Ovary (tissue), 9 donors: ENCODE data around the gene VGF. TPM values are rescaled to one million over a fixed set of nuclear protein-coding genes. Genes with fewer than 3 reads are reported as not detected.

ENCODE experiments used
- DNase-seq, 5 donors: peaks; one replicate each; pipeline ENCODE4 v3.0.0-alpha.2; 2019 to 2020
- H3K27ac ChIP-seq, 2 donors: fragments of 200-600 bp; one replicate each; pipeline versions ENCODE4 v1.5.1 to v1.8.0; 2019 to 2022
- H3K27me3 ChIP-seq: fragments of 200-600 bp; one replicate; pipeline ENCODE4 v1.8.0; 2022
- H3K36me3 ChIP-seq: fragments of 200-600 bp; sonication (generic); one replicate; pipeline ENCODE4 v1.5.1; 2019
- H3K4me1 ChIP-seq: one replicate; pipeline ENCODE4 v1.8.1; 2013; ENCODE audit warnings: mild to moderate bottlenecking, moderate library complexity; ENCODE audit not compliant: insufficient read depth
- H3K4me3 ChIP-seq: fragments of 200-600 bp; sonication (generic); one replicate; pipeline ENCODE4 v1.5.1; 2017
- H3K9me3 ChIP-seq, 2 donors: fragments of 200-600 bp in 1 of 2; sonication (generic) in 1 of 2; one replicate each; pipeline versions ENCODE4 v1.5.1 to v1.8.1; 2013 to 2019; ENCODE audit warnings: mild to moderate bottlenecking in 1 of 2, moderate library complexity in 1 of 2
- EP300 ChIP-seq: sonication (generic); formaldehyde crosslinking; IDR thresholded peaks from one replicate; pipeline ENCODE4 v1.6.1; 2017; ENCODE audit warnings: antibody characterized with exemption
- POLR2A ChIP-seq: fragments of 450-650 bp; IDR thresholded peaks from one replicate; pipeline ENCODE4 v1.6.1; 2017; ENCODE audit warnings: antibody characterized with exemption, mild to moderate bottlenecking, moderate library complexity
- WGBS, 3 donors: extraction: QIAGEN DNeasy Blood & Tissue Kit in 1 of 3; methylation state at CpG; one replicate each; pipeline versions ENCODE4 v1.1.5 to v1.1.7; 2013 to 2017; 5-methylcytosine and 5-hydroxymethylcytosine counted together
- intact Hi-C, 4 donors: fragments of 100-400 bp; cut with DNase I; formaldehyde crosslinking; loops; one replicate each; pipeline versions ENCODE4 v1.11.0 to v1.15.1; 2022 to 2023
- polyA plus RNA-seq, 2 donors: library from polyadenylated mRNA; stranded (reverse); fragments of 200-250 nt in 1 of 2; fragments of 350-450 nt in 1 of 2; fragmentation: Illumina TruSeq in 1 of 2; extraction: RNeasy Lipid Tissue Mini Kit (QIAGEN cat#74804) in 1 of 2; gene quantifications; one replicate each; pipeline ENCODE4 v1.2.3, GENCODE V29; 2013 to 2014
- total RNA-seq, 7 donors: library from RNA; depleted of rRNA in 2 of 7; stranded (reverse); fragments of >200 nt in 2 of 7; fragmentation: NEBNext Ultra II Directional in 3 of 7; extraction: Animal tissue kit (Norgen Biotek cat#: 25700) in 3 of 7; gene quantifications; one replicate each; pipeline versions ENCODE4 v1.1.0 to v1.2.4, GENCODE V29; 2016 to 2023
- TF ChIP-seq, protein P1 (sequence below), 3 donors: fragments of 450-650 bp in 2 of 3; fragments of 200-600 bp in 1 of 3; IDR thresholded peaks; one replicate each; pipeline versions ENCODE4 v1.5.1 to v1.8.0; 2016 to 2022; ENCODE audit warnings: antibody characterized with exemption in 3 of 3, mild to moderate bottlenecking in 1 of 3
- donor health status: DM: no; HTN: no; CAD: no; lungs with moderate emphysema.
- donor health status: DM: no; HTN: no; CAD: no.
- donor health status: Bipolar disorder and iron deficiency.
- donor health status: DM: yes; HTN: yes; CAD: no.
- donor health status: DM: no; HTN: no; CAD: no.
- donor health status: DM: yes; HTN: yes; CAD: no.

The VGF gene
- total and polyA plus RNA-seq, 9 donors, result 0.04 to 0.20 TPM; not detected in 7

DNA sequence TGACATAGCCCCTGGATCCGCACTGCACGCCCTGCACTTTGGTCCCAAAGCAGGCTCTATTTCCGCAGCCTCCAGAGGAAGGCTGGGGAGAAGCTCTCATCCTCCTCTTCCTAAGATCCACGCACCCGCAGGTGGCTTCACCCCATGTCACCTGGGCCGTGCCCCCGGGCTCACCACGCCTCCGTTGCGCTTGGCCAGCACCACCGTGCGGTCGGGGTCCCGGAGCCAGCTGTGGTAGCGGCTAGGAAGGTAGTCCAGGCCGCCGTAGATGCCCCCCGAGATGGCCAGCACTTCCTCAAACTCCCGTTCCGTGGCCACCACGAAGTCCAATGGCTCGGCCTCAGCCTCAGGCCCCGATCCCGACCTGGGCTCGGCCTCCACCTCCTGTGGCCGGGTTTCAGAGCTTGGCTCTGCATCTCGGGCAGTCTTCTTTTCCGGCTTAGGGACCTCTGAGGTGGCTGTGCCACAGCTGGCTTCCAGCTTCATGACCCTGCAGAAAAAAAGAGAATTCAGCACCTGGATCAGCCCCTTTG, 9.0 kb upstream of the VGF start:
- no peak for TF ChIP-seq EP300
- TF ChIP-seq, protein P1, sequence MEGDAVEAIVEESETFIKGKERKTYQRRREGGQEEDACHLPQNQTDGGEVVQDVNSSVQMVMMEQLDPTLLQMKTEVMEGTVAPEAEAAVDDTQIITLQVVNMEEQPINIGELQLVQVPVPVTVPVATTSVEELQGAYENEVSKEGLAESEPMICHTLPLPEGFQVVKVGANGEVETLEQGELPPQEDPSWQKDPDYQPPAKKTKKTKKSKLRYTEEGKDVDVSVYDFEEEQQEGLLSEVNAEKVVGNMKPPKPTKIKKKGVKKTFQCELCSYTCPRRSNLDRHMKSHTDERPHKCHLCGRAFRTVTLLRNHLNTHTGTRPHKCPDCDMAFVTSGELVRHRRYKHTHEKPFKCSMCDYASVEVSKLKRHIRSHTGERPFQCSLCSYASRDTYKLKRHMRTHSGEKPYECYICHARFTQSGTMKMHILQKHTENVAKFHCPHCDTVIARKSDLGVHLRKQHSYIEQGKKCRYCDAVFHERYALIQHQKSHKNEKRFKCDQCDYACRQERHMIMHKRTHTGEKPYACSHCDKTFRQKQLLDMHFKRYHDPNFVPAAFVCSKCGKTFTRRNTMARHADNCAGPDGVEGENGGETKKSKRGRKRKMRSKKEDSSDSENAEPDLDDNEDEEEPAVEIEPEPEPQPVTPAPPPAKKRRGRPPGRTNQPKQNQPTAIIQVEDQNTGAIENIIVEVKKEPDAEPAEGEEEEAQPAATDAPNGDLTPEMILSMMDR (IDR thresholded peaks at IDR 0.05), result no peak
- no peak for TF ChIP-seq POLR2A
- no peak overlapping the region for H3K27ac ChIP-seq
- no peaks in the 10 kb centered on the region for H3K9me3 ChIP-seq
- WGBS, 3 donors, result 3 to 6% (median 4%) methylated on average over 26 to 28 of the region's 28 CpGs
- no peaks in the 10 kb centered on the region for H3K36me3 ChIP-seq
- peaks cover 7% of the 10 kb centered on the region for H3K4me1 ChIP-seq
- DNase-seq, result no peak
- H3K4me3 ChIP-seq, result no peak overlapping the region
- intact Hi-C loops, result loop anchor here in 1 of 4 donors (10.0 kb wide), 1 partner anchor 110 kb away; no protein-coding TSS in a partner anchor
- peaks cover 5% of the 10 kb centered on the region for H3K27me3 ChIP-seq

DNA sequence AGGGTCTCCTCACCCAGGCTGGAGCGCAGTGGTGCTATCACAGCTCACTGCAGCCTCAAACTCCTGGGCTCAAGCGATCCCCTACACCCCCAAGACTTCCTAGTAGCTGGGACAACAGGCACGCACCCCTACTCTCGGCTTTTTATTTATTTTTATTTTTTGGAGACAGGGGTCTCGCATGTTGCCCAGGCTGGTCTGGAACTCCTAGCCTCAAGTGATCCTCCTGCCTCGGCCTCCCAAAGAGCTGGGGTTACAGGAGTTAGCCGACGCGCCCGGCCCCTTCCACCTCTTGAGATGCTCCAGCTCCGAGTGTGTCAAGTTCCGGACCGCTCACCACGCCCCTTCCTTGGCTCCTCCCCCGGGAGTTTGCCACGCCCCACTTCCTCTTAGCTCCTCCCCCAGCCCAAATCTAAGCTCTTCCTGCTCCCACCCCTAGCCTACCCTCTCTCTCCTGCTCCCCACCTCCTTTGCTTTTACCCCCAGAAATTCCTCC, 8.4 kb upstream of the VGF start:
- Histone ChIP-seq H3K9me3 (no peaks in the 10 kb centered on the region), H3K36me3 (no peaks in the 10 kb centered on the region), H3K4me1 (peaks cover 7% of the 10 kb centered on the region), H3K27me3 (peaks cover 5% of the 10 kb centered on the region), H3K27ac (no peak overlapping the region), H3K4me3 (no peak overlapping the region)
- intact Hi-C loops, result loop anchor here in 1 of 4 donors (10.0 kb wide), 1 partner anchor 111 kb away; no protein-coding TSS in a partner anchor
- 4 to 5% (median 4%) methylated on average over 16 of the region's 16 CpGs for WGBS, 3 donors
- no peak for DNase-seq
- TF ChIP-seq, protein P1 (IDR thresholded peaks at IDR 0.05), result no peak
- TF ChIP-seq POLR2A (no peak), EP300 (no peak)

DNA sequence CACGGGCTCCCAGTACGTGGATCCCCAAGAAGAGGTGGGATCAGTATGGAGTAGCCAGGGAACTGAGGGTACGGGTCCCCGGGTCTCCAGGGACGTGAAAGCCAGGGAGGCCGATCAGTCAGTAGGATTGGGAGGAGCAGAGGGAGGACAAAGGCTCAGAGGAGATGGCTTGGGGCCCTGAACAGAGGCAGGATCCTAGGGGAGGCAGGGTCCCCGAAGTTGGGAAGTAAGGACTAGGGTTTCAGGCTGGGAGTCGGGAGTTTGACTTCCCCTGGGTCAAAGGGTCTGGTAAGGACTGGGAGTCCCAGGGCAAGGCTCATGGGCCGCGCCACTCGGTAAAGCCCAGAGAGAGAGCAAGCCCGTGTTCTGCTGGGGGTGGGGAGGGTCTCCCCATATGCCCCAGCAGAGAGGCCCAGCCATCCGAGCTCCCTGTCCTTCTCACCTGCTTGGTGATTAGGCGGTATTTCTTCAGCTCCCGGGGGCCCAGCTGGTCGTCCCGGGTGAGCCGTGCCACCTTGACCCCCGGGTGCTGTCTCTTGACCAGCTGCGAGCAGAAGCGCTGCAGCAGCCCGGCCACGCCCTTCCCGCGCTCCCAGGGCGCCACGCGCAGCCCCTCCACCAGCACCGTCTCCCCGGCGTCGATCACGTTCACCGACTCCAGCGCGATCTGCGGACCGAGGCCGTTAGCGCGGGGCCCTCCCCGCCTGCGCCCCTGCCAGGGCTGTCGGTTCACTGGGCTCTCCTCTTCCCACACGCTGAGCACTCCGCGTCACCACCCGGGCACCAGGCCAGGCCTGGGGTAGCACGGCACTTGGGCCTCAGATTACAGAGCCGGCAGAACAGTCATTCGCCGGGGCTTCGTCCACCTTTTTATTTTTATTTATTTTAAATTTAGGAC, 7.7 kb upstream of the VGF start:
- peaks cover 7% of the 10 kb centered on the region for H3K4me1 ChIP-seq
- peaks cover 5% of the 10 kb centered on the region for H3K27me3 ChIP-seq
- WGBS, 3 donors, result 0 to 1% (median 1%) methylated on average over 43 to 53 of the region's 53 CpGs
- no peaks in the 10 kb centered on the region for H3K36me3 ChIP-seq
- H3K4me3 ChIP-seq, result no peak overlapping the region
- H3K27ac ChIP-seq, result no peak overlapping the region
- no peaks in the 10 kb centered on the region for H3K9me3 ChIP-seq
- no peak for TF ChIP-seq POLR2A
- peak in 2 of 5 donors; percentile 50 to 51 for DNase-seq
- intact Hi-C loops, result loop anchor here in 1 of 4 donors (10.0 kb wide), 1 partner anchor 112 kb away; no protein-coding TSS in a partner anchor

DNA sequence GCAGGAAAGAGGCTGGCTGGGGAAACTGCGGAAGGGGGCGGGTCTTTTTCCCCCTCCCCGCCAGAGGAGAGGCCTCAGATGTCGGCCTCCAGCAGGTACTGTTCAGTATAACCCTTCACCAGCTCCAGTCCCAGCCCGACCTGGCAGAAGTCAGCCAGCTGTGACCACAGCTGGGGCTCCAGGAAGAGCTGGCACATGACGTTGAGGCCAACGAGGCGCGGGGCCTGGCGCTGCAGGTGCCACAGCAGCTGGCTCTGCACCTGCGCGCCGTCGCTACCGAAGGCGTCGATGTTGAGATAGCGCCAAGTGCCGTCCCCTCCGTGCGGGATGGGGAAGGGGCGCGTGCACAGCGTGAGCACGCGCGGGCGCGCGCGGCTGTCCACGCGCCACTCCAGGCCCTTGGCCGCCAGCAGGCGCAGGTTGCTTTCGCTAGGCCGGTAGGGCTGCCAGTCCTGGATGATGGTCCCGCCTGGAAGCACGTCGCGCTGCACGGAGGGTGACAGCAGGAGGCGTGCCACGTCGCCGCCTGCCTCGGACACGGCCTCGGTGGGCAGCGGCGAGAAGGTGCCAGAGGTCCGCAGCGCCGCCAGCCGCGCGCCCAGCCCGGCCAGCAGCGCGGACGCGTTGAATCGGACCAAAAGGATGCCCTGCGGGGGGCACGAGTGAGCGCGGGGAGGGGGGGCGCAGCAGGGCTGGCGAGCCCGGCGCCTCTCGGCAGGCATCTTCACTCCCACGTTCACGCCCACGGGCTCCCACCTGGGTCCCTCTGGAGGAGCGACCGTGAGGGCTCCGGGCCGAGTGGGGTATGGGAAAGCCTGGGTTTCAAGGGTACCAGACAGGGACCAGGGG, 6.9 kb upstream of the VGF start:
- TF ChIP-seq EP300 (no peak), POLR2A (no peak)
- TF ChIP-seq, protein P1 (IDR thresholded peaks at IDR 0.05), result no peak
- Histone ChIP-seq H3K27me3 (peaks cover 5% of the 10 kb centered on the region), H3K9me3 (no peaks in the 10 kb centered on the region), H3K4me1 (peaks cover 7% of the 10 kb centered on the region), H3K4me3 (no peak overlapping the region), H3K27ac (no peak overlapping the region), H3K36me3 (no peaks in the 10 kb centered on the region)
- 0 to 1% (median 1%) methylated on average over 41 to 79 of the region's 79 CpGs for WGBS, 3 donors
- intact Hi-C loops, result loop anchor here in 1 of 4 donors (10.0 kb wide), 1 partner anchor 113 kb away; no protein-coding TSS in a partner anchor
- no peak for DNase-seq
